Endodermal cell (in vitro differentiated cells): ENCODE results near the gene SAMD9L. TPM values are rescaled to one million over a fixed set of nuclear protein-coding genes. Genes with fewer than 3 reads are reported as not detected.
"Not testable (repeated sequence)": the region's sequence is repeated elsewhere in the genome, so short reads cannot be mapped to it uniquely, and the experiment has no call there.

Experiments used
- DNase-seq: peaks from one replicate; pipeline ENCODE4 v3.0.0-alpha.2; 2017
- H3K27ac ChIP-seq: 2 replicates; pipeline ENCODE4 v1.5.1; 2013; ENCODE audit warnings: mild to moderate bottlenecking, low read depth, low read length, moderate library complexity
- H3K27me3 ChIP-seq: 2 replicates; pipeline ENCODE4 v1.6.1; 2013; ENCODE audit warnings: mild to moderate bottlenecking, low read length, moderate library complexity; ENCODE audit not compliant: insufficient read depth, control insufficient read depth, poor library complexity, severe bottlenecking
- H3K36me3 ChIP-seq: 2 replicates; pipeline ENCODE4 v1.7.0; 2013; ENCODE audit warnings: mild to moderate bottlenecking, low read length, moderate library complexity; ENCODE audit not compliant: control insufficient read depth, insufficient read depth
- H3K4me1 ChIP-seq: one replicate; pipeline ENCODE4 v1.7.0; 2013; ENCODE audit warnings: low read length; ENCODE audit not compliant: control insufficient read depth, insufficient read depth
- H3K4me3 ChIP-seq: 2 replicates; pipeline ENCODE4 v1.5.1; 2013; ENCODE audit warnings: mild to moderate bottlenecking, low read length, moderate library complexity
- H3K9ac ChIP-seq: 2 replicates; pipeline ENCODE4 v1.6.1; 2013; ENCODE audit warnings: mild to moderate bottlenecking, low read length, moderate library complexity; ENCODE audit not compliant: poor library complexity, severe bottlenecking; ENCODE audit errors: extremely low read depth
- H3K9me3 ChIP-seq: 2 replicates; pipeline ENCODE4 v1.6.1; 2013; ENCODE audit warnings: mild to moderate bottlenecking, low read length, moderate library complexity; ENCODE audit not compliant: control insufficient read depth
- H3K27ac Mint-ChIP-seq: 2 replicates; pipeline ENCODE4 v1.8.0; 2020; ENCODE audit warnings: mixed read lengths
- H3K27me3 Mint-ChIP-seq: 2 replicates; pipeline ENCODE4 v1.8.0; 2021; ENCODE audit warnings: mild to moderate bottlenecking, mixed read lengths; ENCODE audit not compliant: insufficient read depth
- H3K36me3 Mint-ChIP-seq: 2 replicates; pipeline ENCODE4 v1.8.0; 2020; ENCODE audit warnings: low read depth, mixed read lengths
- H3K4me1 Mint-ChIP-seq: 2 replicates; pipeline ENCODE4 v1.8.0; 2020; ENCODE audit warnings: mixed read lengths
- H3K4me3 Mint-ChIP-seq: 2 replicates; pipeline ENCODE4 v1.8.0; 2020; ENCODE audit warnings: mild to moderate bottlenecking, moderate library complexity, mixed read lengths
- H3K9me3 Mint-ChIP-seq: 2 replicates; pipeline ENCODE4 v1.8.0; 2020; ENCODE audit warnings: mild to moderate bottlenecking, mixed read lengths
- WGBS, 2 experiments: methylation state at CpG; one replicate each; pipeline versions ENCODE4 v1.1.5 to v1.1.7; 2013; ENCODE audit warnings: missing lambda C conversion rate in 2 of 2, mixed read lengths in 1 of 2; ENCODE audit not compliant: insufficient coverage in 1 of 2, insufficient read length in 1 of 2; 5-methylcytosine and 5-hydroxymethylcytosine counted together
- total RNA-seq, 2 donors: library from RNA; stranded (reverse); fragmentation: NEBNext Ultra II Directional in 1 of 2; extraction: Animal tissue kit (Norgen Biotek cat#: 25700) in 1 of 2; gene quantifications; 2 replicates in 1 of 2; 3 replicates in 1 of 2; pipeline ENCODE4 v1.2.1, GENCODE V29; 2021
- TF ChIP-seq, protein P1 (sequence below): fragments of 200-600 bp; sonication (generic); conservative IDR thresholded peaks from 2 replicates; pipeline ENCODE4 v1.5.0; 2021; ENCODE audit warnings: antibody characterized with exemption, mild to moderate bottlenecking

Gene SAMD9L
- total RNA-seq, 2 donors from 2014 or later: not detected

DNA sequence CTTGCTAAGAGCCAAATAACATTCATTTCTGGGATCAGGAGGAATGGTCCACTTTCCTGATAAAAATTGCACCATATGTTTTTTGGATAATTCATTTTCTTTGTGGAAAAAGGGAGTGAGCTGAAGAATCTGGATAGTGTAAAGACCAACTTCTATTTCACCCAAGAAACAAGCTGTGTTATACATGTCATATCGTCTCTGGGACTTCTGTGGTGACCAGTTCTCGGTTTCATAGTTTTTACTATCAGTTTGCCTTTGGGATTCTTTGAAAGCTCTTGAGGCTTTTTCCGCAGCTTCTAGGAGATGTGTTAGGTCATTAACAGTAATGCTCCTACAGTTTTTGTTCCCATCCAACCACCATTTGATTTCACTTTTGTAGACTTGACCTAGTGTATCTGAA, 16.0 kb downstream of the SAMD9L start:
- Mint-ChIP-seq H3K36me3 (no peaks in the 10 kb centered on the region), H3K9me3 (peaks cover 6% of the 10 kb centered on the region), H3K4me3 (no peak overlapping the region), H3K27me3 (peaks cover 41% of the 10 kb centered on the region), H3K4me1 (no peaks in the 10 kb centered on the region), H3K27ac (no peak overlapping the region)
- H3K27me3 ChIP-seq: peaks cover 62% of the 10 kb centered on the region
- 82 to 100% methylated on average over 2 to 3 of the region's 3 CpGs for WGBS, 2 experiments
- H3K9ac ChIP-seq: no peak overlapping the region
- no peak overlapping the region for H3K27ac ChIP-seq
- TF ChIP-seq, protein P1, sequence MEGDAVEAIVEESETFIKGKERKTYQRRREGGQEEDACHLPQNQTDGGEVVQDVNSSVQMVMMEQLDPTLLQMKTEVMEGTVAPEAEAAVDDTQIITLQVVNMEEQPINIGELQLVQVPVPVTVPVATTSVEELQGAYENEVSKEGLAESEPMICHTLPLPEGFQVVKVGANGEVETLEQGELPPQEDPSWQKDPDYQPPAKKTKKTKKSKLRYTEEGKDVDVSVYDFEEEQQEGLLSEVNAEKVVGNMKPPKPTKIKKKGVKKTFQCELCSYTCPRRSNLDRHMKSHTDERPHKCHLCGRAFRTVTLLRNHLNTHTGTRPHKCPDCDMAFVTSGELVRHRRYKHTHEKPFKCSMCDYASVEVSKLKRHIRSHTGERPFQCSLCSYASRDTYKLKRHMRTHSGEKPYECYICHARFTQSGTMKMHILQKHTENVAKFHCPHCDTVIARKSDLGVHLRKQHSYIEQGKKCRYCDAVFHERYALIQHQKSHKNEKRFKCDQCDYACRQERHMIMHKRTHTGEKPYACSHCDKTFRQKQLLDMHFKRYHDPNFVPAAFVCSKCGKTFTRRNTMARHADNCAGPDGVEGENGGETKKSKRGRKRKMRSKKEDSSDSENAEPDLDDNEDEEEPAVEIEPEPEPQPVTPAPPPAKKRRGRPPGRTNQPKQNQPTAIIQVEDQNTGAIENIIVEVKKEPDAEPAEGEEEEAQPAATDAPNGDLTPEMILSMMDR: no peak
- no peak for DNase-seq
- no peak overlapping the region for H3K4me3 ChIP-seq
- no peaks in the 10 kb centered on the region for H3K4me1 ChIP-seq
- H3K9me3 ChIP-seq: peaks cover 8% of the 10 kb centered on the region
- H3K36me3 ChIP-seq: no peaks in the 10 kb centered on the region

DNA sequence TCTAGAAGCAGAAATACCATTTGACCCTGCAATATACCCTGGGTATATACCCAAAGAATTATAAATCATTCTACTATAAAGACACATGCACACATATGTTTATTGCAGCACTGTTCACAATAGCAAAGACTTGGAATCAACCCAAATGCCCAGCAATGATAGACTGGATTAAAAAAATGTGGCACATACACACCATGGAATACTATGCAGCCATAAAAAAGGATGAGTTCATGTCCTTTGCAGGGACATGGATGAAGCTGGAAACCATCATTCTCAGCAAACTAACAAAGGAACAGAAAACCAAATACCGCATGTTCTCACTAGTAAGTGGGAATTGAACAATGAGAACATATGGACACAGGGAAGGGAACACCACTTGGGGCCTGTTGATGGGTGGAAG, 21.2 kb downstream of the SAMD9L start:
- Mint-ChIP-seq H3K27me3 (peaks cover 21% of the 10 kb centered on the region), H3K9me3 (peaks cover 22% of the 10 kb centered on the region)
- H3K27ac Mint-ChIP-seq, H3K4me1 ChIP-seq, H3K27ac ChIP-seq, H3K4me3 Mint-ChIP-seq, H3K36me3 Mint-ChIP-seq, H3K4me1 Mint-ChIP-seq, DNase-seq, H3K36me3 ChIP-seq, H3K9ac ChIP-seq, H3K4me3 ChIP-seq: not testable (repeated sequence)
- Histone ChIP-seq H3K9me3 (peaks cover 15% of the 10 kb centered on the region), H3K27me3 (peaks cover 17% of the 10 kb centered on the region)
- 94 to 100% methylated on average over 1 of the region's 1 CpG for WGBS, 2 experiments

DNA sequence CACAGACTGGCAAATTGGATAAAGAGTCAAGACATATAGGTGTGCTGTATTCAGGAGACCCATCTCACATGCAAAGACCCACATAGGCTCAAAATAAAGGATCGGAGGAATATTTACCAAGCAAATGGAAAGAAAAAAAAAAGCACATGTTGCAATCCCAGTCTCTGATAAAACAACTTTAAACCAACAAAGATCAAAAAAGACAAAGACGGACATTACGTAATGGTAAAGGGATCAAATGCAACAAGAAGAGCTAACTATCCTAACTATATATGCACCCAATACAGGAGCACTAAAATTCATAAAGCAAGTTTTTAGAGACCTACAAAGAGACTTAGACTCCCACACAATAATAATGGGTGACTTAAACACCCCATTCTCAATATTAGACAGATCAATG, 24.7 kb downstream of the SAMD9L start:
- peaks cover 22% of the 10 kb centered on the region for H3K9me3 Mint-ChIP-seq
- not testable (repeated sequence) for H3K4me3 ChIP-seq, H3K27ac Mint-ChIP-seq, H3K36me3 Mint-ChIP-seq, DNase-seq, H3K27ac ChIP-seq, H3K36me3 ChIP-seq, H3K4me3 Mint-ChIP-seq, H3K9ac ChIP-seq, H3K27me3 ChIP-seq, H3K4me1 Mint-ChIP-seq, H3K4me1 ChIP-seq
- H3K9me3 ChIP-seq: peaks cover 15% of the 10 kb centered on the region
- 94 to 100% methylated on average over 3 of the region's 3 CpGs for WGBS, 2 experiments
- peaks cover 16% of the 10 kb centered on the region for H3K27me3 Mint-ChIP-seq

DNA sequence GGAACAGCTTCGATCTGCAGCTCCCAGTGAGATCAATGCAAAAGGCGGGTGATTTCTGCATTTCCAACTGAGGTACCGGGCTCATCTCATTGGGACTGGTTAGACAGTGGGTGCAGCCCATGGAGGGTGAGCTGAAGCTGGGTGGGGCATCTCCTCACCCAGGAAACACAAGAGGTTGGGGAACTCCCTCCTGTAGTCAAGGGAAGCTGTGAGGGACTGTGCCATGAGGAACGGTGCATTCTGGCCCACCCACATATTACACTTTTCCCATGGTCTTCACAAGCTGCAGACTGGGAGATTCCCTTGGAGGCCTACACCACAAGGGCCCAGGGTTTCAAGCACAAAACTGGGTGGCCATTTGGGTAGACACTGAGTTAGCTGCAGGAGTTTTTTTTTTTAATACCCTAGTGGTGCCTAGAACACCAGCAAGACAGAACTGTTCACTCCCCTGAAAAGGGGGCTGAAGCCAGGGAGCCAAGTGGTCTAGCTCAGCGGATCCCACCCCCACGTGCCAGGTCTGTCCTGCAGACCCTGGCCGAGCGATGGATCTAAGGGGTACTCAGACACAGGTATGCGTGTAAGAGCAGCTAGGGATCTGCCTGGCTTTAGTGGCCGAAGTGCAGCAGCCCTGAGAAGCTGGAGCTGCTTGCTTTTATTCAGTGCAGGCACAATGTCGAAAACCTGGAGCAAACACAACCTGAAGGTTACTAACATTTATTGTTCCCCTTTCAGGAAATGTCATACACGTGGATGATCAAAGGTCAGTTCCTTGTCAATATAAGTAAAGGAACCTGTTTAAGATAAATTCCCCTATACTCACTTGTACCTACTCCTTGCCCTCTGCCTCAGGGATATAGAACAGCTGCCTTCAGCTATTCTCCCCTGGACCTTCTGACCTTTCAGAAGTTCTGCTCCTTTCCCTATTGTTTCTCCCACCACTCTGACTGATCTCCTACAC, 27.3 kb downstream of the SAMD9L start:
- Histone ChIP-seq H3K4me3 (no peak overlapping the region), H3K36me3 (no peaks in the 10 kb centered on the region), H3K9me3 (no peaks in the 10 kb centered on the region), H3K9ac (no peak overlapping the region), H3K4me1 (no peaks in the 10 kb centered on the region), H3K27me3 (no peaks in the 10 kb centered on the region), H3K27ac (no peak overlapping the region)
- TF ChIP-seq, protein P1: no peak
- WGBS, 2 experiments: 91 to 95% methylated on average over 9 to 12 of the region's 12 CpGs
- Mint-ChIP-seq H3K27ac (no peak overlapping the region), H3K4me1 (peaks cover 5% of the 10 kb centered on the region), H3K36me3 (no peaks in the 10 kb centered on the region), H3K4me3 (no peak overlapping the region), H3K9me3 (peaks cover 3% of the 10 kb centered on the region), H3K27me3 (peaks cover 16% of the 10 kb centered on the region)
- no peak for DNase-seq
